ENCODE results near the gene SUN5.
"Not testable (repeated sequence)": the region's sequence is repeated elsewhere in the genome, so short reads cannot be mapped to it uniquely, and the experiment has no call there.

SUN5 gene

DNA sequence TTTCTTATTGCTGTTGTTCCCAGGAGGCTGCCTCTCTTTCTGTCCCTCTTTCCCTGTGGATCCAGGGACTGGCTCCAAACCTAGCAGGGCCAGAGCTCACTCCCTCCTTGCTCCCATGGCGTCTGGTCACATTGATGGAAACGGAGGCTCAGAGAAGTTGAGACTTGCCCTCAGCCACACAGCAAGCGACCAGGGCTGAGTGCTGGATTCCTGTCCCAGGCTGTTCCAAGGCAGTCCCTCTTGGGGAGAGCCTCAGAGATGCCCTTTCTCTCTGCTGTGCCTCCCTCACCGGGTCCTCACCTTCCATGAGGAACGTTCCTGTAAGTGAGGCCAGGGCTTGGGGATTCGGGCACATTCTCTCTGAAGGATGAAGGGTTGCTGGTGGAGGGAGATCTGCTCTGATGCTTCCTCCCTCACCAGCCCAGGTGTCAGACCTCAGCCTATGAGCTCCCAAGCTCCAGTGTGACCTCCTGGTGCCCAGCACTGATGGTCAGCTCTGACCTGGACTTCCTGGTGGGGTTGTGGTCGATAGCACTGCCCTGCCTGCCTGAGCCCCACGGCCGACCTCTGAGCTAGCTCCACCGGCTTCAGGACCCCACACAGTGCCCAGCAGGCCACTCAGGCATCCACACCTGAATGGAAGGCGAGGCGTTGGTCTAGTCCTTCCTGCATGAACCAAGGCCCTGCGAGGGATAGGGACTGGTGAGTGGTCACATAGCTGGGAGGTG, 26.8 kb downstream of the SUN5 start:
- no peak for DNase-seq (ENCODE audit: low spot score)

DNA sequence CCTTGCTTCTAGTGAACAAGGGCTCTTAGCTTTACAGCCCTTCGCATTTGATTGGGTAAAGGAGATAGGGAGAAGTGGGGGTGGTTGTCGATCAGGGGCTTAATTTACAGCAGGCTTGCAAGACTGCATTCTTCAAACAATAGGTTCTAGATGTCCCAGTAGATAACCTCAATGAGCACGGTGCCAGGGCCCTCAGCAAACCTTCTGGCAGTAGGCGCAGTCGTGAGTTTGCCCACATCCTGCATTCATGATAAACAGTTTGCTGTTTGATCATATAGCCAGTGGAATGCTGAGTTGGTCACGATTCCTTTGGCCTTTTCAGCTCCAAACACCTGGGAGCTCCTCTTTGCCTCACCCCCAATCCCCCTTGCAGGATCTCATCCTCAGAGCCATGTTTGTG, 27.5 kb downstream of the SUN5 start:
- no peak for DNase-seq (ENCODE audit: low spot score)

DNA sequence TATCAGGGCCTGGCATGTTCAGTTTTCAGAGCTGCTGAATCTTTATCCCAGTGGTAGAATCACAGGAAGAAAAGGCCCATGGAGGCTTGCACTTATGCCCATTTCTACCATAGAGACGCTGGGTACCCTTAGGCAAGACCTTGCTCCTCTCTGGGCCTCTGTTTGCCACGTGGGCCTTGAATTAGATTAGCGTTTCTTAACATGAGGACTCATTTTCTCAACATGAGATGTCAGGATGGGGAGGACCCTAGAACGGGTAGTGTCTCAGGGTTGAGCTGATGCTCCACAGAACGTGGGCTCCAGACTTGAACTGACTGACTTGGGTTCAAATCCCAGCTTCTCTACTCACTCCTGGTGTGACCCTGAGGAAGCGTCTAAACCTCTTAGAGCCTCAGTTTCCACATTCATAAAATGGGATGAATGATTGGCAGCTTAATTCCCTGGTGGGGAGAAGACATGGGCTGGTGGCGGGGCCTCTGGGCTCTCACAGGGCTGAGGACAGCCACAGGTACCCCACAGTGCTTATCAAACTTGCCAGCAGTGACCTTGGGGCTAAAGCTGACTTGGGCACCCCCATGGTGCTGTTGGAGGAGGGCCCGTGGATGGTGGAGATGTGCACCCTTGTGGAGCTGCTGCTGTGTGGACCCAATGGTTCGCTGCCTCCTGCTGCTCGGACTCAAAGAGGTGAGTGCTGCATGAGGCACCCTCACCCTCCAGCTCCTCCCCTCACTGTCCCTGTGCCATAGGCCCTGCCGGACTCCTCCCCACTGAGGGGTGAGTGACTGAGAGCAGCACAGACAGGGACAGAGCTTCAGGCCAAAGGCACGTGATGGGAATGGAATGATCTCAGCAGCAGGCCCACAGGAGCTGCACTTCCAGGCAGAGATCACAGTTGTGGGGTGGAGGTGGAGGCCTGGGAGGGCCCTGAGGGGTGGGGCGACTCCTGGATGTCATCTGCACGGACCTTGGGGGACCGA, 28.2 kb downstream of the SUN5 start:
- no peak for DNase-seq (ENCODE audit: low spot score)

DNA sequence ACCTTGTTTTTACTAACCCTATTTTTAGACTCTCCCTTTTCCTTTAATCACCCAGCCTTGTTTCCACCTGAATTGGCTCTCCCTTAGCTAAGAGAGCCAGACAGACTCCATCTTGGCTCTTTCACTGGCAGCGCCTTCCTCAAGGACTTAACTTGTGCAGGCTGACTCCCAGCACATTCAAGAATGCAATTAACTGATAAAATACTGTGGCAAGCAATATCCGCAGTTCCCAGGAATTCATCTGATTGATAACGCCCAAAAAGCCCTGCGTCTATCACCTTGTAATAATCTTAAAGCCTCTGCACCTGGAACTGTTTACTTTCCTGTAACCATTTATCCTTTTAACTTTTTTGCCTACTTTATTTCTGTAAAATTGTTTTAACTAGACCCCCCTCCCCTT, 29.1 kb downstream of the SUN5 start:
- not testable (repeated sequence) for DNase-seq (ENCODE audit: low spot score)

DNA sequence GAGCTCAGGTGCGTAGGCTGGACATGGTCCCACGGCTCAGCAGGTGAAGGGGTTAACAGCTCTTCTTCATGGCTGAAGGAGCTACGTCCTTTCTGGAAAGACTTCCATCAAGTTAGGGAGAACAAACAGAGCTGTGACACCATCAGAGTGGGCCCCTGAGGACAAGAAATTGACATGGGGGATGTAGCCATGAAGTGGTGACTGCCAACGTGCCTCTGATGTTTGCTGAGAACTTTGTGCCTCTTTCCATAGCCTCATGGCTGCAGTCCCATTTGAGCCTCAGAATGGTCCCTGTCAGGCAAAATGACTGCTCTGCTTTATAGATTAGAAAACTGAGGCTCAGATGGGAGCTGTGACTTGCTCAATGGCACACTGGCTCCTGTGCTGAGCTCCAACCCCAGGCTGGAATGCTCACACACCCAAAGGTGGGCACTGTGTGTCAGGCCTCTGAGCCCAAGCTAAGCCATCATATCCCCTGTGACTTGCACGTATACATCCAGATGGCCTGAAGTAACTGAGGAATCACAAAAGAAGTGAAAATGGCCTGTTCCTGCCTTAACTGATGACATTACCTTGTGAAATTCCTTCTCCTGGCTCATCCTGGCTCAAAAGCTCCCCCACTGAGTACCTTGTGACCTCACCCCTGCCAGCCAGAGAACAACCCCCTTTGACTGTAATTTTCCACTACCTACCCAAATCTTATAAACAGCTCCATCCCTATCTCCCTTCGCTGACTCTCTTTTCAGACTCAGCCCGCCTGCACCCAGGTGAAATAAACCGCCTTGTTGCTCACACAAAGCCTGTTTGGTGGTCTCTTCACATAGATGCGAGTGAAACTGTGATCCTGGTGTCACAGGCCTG, 29.8 kb downstream of the SUN5 start:
- not testable (repeated sequence) for DNase-seq (ENCODE audit: low spot score)

DNA sequence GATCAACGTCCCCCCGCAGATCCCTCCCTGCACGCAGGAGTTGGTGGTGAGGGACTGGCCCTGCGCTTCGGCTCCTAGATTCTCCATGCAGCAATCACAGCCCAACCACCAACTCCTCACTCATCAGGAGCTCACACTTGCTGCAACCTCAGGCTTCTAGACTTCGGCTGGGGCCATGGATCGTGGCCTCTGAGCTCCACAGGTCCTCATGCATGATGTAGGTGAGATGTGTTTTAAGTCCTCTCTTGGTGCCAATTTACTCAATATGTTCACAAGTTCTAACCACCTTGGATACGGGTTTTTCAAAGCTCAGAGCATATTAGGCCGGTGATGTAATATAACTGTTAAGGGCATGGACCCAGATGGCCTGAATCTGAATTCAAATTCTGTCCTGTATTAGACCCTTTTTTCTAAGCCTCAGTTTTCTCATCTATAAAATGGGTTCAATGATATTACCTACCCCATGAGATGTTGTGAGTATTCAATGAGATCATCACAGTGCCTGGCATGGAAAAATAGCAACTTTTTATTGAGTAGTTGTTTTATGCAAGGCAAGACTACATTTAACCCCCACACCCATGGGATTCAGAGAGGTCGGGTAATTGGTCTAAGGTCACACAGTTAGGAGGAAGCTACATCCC, 31.0 kb downstream of the SUN5 start:
- no peak for DNase-seq (ENCODE audit: low spot score)

DNA sequence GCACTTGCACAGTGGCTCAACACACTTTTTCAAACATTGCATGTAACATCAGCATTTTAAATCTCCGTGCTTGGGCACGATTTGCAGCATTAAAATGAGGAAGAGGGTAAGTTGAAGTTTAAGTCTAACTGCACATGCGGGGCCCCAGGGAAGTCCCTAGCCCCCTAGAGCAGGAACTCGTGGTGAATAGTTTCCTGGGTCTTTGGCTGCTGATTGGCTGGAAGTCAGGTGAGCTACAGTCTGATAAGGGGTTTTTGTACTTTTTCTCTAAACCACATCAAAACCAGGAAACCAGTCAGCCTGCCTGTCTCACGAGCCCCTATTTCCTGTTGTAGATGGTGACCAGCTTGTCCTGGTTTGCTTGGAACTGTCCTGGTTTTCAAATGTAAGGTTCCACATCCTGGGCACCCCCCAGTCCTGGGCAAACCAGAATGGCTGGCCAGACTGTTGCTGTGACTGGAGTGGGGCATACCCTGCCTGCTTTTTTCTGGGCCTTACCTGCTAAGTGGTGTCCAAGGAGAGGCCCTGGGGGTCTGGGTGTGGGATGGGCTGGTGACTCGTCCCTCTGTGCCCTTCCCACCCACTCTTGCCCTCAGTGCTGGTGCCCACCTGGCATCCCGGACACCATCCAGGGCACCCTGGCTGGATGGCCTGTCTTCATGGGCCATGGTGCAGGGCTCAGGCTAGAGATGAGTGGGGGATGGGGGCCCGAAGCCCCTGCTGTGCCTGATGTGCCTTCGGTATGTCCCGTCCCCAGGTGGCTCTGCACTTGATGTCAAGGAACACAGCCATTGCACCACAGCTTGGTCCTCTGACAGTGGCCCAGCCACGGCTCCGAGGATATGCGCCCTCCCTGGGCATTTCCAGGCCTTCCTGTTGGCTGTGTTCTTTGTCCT, 31.8 kb downstream of the SUN5 start:
- no peak for DNase-seq (ENCODE audit: low spot score)

DNA sequence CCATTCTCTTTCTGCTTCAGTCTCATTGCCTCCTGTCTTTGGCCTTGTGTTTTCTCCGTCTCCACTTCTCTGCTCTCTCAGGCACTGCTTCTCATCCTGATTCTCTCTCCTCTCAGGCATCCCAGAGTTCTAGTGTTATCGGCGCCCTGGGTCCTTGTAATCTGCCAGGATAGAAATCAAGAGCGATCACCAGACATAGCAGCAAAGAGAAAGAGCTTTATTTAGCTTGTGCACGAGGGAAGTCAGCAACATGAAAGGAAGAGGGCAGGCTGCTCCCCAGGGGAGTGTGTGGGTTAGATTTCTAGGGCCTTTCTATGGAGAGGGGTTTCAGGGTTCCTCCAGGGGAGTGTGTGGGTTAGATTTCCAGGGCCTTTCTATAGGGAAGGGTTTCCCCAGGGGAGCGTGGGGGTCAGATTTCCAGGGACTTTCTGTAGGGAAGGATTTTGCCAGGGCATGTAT, 32.5 kb downstream of the SUN5 start:
- no peak for DNase-seq (ENCODE audit: low spot score)

DNA sequence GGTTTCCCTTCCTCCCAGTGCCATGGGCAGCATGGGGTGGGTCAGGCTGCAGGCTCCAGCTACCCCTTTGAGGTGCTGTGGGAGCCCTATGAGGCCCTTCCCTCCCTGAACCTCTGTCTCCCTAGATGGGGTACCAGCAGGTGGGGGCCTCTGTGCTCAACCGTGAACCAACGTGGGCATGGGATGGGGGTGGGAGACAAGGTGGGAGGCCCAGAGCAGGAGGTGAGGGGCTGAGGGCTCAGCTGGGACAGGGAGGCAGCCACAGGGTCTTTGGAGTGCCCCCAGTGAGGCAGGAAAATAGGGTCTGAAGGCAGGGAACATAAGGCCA, 33.3 kb downstream of the SUN5 start:
- no peak for DNase-seq (ENCODE audit: low spot score)

DNA sequence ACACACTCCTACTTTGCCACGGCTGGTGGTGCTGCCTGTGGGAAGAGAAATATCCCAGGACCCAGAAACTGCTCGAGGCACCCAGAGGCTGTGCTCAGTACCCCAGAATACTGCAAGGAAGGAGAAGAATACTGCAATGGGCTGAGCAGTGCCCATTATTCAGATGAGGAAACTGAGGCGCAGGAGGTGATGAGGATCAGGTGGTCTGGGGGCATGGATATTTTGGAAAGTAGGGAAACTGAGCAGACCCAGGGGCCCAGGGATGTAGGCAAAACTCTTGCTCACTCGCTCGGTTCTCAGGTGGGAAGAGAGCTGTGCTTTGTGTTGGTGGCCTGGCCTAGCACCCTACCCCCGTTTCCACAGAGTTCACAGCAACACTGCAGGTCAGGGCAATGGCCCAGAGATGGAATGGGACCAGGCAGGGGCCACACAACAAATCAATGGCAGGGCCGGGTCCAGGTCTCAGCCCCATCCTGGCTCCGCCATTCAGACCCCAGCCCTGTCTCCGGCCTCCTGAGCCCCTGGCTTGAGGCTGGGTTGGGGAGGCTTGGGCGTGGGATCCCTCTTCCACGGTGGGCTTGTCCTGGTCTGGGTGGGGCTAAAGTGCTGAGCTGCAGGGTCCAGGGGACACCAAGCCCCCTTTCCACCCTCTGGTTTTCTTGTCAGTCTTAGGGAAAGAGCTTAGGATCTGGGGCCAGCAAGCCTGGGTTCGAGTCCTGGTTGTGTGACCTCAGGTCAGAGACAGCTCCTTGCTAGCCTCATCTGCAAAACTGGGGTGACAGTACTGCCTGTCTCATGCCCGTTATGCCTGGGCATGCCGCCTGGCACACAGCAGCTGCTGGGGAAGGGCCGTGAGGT, 33.9 kb downstream of the SUN5 start:
- no peak for DNase-seq (ENCODE audit: low spot score)

DNA sequence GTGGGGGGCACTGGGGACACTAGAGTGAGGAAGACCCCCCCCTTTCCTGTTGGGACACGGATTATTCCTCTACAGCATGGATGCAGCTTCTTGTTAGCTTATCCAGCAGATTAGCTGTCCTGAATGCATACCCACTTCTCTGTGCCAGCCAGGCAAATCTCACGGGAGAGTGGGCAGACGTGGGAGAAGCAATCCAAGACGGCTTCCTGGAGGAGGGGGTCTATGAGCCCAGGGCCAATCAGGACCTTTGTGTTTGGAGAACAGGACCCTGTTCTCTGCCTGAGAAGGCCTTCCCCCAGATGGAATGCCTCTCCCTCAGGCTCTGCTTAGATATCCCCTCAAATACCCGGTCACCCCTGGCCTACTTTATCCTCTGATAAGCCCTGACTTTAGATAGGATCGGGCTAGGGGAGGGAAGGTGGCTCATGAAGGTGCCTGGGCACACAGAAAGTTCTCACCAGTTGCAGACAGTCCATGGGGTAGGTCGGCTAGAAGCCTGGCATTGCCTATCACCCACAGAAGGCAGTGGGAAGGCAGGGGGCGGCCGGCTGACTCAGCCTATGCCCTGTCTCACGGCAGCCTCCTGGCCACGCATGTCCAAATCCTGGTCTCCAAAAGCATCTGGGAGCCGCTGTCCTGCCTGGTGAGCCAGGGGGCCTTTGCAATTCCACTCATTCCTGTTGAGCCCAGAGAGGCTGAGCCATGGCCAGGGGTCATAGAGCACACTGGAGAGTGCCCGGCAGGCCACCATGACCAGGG, 34.7 kb downstream of the SUN5 start:
- no peak for DNase-seq (ENCODE audit: low spot score)

DNA sequence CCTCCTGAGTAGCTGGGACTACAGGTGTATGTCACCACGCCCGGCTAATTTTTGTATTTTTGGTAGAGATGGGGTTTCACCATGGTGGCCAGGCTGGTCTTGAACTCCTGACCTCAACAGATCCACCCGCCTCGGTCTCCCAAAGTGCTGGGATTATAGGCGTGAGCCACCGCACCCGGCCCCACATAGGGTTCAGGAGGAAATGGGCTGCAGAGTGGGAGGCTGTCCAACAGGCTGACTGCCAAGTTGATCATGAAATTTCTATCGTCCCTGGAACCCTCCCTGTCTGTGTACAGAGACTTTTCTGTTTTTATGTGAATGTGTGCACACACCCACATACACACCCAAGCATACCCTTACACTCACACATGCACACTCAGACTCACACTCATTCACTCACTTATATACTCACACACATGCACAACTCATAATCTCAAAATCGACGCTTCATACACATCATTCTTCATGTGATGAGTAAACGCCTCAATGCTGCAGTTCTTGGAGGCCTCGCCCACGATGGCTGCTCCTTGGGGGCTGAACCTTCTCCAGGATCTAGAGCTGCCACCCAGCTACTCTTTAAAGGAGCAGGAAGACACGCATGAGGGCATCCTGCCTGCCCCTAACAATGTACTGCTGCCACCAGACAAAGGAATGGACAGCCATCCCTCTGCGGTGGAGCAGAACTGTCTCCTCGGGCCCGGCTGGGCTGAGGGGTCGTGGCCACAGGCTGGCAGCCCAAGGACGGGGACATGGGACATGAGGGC, 35.6 kb downstream of the SUN5 start:
- no peak for DNase-seq (ENCODE audit: low spot score)

DNA sequence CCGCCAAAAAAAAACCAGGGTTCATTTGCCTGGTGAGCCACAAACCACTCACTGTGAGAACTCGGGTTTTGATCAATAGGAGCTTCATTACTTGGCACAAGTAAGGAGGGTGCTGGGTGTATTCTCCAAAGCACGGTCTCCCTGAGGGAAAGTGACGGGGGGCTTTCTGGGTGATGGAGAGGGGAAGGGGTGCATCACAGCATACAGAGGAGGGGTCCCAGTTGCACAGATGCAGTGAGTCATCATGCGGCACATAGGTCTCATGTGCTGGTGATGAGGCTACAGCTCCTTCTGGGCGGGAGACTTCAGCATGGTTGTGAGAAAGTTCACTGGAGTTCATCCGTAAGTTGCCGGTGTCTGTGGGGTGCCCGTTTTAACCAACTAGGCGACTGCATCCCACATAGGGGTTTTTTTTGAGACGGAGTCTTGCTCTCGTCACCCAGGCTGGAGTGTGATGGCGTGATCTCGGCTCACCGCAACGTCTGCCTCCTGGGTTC, 36.2 kb downstream of the SUN5 start:
- no peak for DNase-seq (ENCODE audit: low spot score)

DNA sequence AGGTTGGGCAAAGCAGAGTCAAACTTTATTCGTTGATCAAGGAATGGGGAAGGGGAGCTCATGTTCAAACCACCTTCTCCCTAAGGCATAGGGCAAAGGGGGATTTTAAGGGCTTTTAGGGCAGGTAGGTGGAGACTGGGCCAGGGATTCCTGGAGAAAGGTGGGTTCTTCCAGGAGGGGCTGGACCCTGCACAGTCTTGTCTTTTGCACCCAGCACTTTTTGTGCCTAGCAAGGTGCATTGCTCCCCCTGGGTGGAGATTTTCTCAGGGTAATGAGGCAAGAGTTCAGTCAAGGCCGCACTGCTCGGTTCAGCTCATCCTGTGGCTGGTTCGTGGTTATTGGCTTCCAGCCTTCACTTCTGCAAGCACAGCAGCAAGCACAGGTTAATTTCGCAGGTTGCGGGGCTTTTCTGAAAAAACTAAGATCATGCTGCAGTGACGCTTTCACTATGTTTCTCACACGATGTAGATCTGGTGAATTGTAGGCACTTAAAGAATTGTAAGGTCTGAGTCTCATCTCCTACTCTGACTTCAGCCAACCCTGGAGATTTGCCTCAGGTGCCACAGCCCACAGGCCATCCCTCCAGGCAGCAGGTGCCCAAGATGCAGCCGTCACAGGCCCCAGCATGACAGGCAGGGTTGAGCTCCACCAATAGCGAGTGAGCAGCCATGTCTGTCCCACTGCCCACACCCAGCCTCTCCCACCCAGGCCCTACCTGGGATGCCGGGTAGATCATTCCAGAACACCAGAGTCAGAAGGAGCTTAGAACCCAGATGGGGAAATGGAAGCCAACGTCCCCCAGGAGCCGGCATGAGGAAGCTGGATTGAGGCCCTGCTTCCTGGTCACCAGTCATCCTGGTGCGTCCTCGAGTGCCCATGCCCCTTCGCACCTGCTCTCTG, 37.1 kb downstream of the SUN5 start:
- DNase-seq (ENCODE audit: low spot score), result no peak

DNA sequence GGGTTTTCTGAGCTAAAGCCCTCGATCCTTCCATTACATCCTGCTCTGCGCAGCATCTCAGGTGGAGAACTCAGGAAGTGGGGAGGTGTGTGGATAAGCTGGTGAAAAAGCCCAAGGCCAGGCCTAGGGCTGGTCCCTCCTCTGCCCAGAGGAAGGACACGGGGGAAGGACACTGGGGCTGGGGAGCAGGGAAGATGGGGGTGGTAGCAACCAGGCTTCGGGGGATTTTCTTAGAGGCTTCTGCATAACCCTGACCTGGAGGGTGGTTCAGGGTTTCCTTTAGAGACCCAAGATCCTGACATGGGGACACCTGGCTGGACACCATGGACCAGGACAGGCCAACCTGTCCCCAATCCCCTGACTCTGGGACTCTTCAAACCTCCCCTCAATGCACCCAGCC, 37.9 kb downstream of the SUN5 start:
- DNase-seq (ENCODE audit: low spot score), result no peak

DNA sequence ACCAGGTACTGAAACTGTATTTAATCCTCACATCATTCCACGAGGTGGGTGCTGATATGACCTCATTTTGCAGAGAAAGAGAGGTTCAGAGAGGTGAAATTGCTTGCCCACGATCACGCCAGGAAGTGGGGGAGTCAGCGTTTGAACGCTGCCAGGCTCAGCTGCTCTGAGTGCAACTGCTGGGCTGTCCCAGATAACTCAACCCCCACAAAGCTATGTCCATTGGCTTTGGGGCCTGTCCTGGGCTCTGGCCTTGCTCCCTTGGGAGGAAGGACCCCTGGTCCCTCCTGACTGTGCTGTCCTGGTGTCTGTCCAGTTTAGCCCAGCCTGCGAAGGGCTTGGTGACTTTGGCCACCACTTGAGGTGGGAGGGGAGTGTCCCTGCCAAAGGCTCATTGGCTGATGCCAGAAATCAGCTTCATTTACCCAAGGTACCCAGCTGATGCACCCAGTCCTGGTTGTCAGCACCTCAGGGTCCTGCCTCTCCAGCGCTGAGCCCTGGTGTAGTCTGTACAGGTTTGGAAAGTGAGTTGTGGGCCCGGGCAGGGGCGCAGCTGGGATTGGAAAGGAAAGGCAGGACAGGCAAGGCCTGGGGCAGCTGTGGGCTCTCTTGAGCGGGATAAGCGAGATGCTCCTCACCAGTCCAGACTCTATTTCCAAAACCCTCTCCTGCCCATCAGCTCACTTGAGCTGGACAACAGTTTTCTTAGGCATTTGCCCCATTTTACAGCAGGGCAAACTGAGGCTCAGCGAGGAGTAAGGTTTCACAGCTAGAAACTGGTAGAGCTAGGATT, 38.5 kb downstream of the SUN5 start:
- no peak for DNase-seq (ENCODE audit: low spot score)

Data from globus pallidus (tissue), 1 donor.